ENCODE measurements around the gene PPP4R1.

DNA sequence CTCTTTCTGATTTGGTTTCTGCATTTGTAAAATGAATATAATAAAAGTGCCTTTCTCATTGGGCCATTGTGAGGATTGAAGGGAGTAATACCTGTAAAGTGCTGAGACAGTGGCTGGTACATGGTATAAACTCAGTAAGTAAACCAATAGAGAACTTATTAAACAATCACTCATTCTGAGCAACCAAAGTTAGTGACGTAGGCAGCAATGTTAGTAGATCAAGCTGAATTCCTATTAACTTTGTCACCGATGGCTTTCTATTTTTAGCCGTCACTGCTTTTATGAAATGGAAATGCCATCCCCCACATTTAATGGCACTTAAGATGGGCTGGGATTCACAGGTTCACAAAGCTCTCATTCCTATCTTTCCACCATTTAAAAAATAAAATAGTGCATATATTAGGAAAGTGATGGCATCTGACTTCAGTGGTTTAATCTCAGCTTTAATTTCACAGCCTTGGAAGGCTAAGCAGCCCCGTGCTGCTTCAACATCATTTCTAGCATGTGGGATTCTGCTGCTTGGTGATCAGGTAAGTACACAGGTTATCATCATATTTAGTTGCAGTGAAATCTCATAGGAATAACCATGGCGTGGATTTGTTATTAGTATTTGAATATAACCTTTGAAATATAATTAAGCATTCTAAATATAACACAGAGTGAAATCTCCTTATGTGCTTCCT, 17.6 kb upstream of the PPP4R1 start:
- TF ChIP-seq, protein P1, sequence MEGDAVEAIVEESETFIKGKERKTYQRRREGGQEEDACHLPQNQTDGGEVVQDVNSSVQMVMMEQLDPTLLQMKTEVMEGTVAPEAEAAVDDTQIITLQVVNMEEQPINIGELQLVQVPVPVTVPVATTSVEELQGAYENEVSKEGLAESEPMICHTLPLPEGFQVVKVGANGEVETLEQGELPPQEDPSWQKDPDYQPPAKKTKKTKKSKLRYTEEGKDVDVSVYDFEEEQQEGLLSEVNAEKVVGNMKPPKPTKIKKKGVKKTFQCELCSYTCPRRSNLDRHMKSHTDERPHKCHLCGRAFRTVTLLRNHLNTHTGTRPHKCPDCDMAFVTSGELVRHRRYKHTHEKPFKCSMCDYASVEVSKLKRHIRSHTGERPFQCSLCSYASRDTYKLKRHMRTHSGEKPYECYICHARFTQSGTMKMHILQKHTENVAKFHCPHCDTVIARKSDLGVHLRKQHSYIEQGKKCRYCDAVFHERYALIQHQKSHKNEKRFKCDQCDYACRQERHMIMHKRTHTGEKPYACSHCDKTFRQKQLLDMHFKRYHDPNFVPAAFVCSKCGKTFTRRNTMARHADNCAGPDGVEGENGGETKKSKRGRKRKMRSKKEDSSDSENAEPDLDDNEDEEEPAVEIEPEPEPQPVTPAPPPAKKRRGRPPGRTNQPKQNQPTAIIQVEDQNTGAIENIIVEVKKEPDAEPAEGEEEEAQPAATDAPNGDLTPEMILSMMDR (conservative IDR thresholded peaks at IDR 0.05; ENCODE audit: low read length): no peak
- no peak for TF ChIP-seq EZH2phosphoT487 (IDR thresholded peaks at IDR 0.05; ENCODE audit: borderline replicate concordance)

Measured in Loucy (cell line).